GM12878 (cell line): ENCODE results near the gene ACTL10. TPM values are rescaled to one million over a fixed set of nuclear protein-coding genes. Genes with fewer than 3 reads are reported as not detected.

Source experiments
- ATAC-seq: fragments of 200-7000 bp; cut with Tn5 transposase; 3 replicates; pipeline ENCODE4 v1.9.1; 2020; ENCODE audit warnings: mild to moderate bottlenecking, moderate library complexity
- BruUV-seq: library from RNA; stranded (reverse); fragments of 400-500 nt; replicated peaks from 2 replicates; lab custom pipeline; 2021; lab: Mats Ljungman, UMichigan
- CTCF ChIA-PET: fragments of 300-600 bp; sonication (Branson Sonifier 250); formaldehyde crosslinking; extraction: SDS; loops from one replicate; lab custom pipeline; 2021; ENCODE audit warnings: inconsistent platforms; lab: Yijun Ruan, JAX
- POLR2A ChIA-PET: fragments of 350-600 bp; formaldehyde crosslinking; extraction: SDS; loops from one replicate; lab custom pipeline; 2021; ENCODE audit warnings: inconsistent platforms; lab: Charles Lee
- RAD21 ChIA-PET: fragments of 300-600 bp; sonication (Branson Sonifier 250); formaldehyde crosslinking; loops from one replicate; lab custom pipeline; 2023; ENCODE audit warnings: antibody characterized with exemption; ENCODE audit not compliant: unreplicated experiment; lab: Charles Lee
- SMC1A ChIA-PET: fragments of 300-600 bp; sonication (Branson Sonifier 250); formaldehyde crosslinking; loops from one replicate; lab custom pipeline; 2023; ENCODE audit not compliant: unreplicated experiment, uncharacterized antibody; lab: Charles Lee
- DNase-seq: peaks from one replicate; pipeline ENCODE4 v3.0.0-alpha.2; 2011; ENCODE audit warnings: low read depth, low spot score
- FAIRE-seq: peaks from 3 replicates; lab custom pipeline; 2011; peaks lifted over from hg19 to GRCh38; lab: Jason Lieb, UNC
- H2AFZ ChIP-seq: 2 replicates; pipeline ENCODE4 v1.6.0; 2011; ENCODE audit warnings: low read depth, low read length, control low read depth; ENCODE audit not compliant: control insufficient read depth
- H3K27ac ChIP-seq: 2 replicates; pipeline ENCODE4 v1.5.1; 2011; ENCODE audit warnings: control low read depth; ENCODE audit not compliant: control insufficient read depth, insufficient read depth
- H3K27me3 ChIP-seq, 2 experiments: replicated peaks in 1 of 2; 2 replicates each; pipeline versions ENCODE4 v1.6.0 to v1.6.1; 2011; ENCODE audit warnings: low read length in 1 of 2; ENCODE audit not compliant: control insufficient read depth in 2 of 2, insufficient read depth in 2 of 2
- H3K36me3 ChIP-seq, 2 experiments: 2 replicates each; pipeline ENCODE4 v1.5.1; 2011; ENCODE audit warnings: low read length in 1 of 2; ENCODE audit not compliant: control insufficient read depth in 2 of 2, insufficient read depth in 2 of 2
- H3K4me1 ChIP-seq: 2 replicates; pipeline ENCODE4 v1.6.1; 2011; ENCODE audit warnings: mild to moderate bottlenecking, low read length, moderate library complexity, mixed read lengths; ENCODE audit not compliant: control insufficient read depth, insufficient read depth
- H3K4me2 ChIP-seq: 2 replicates; pipeline ENCODE4 v1.6.0; 2011; ENCODE audit warnings: control low read depth; ENCODE audit not compliant: control insufficient read depth, insufficient read depth
- H3K4me3 ChIP-seq: fragments of 200-600 bp; sonication (generic); 2 replicates; pipeline ENCODE4 v1.5.1; 2016
- H3K79me2 ChIP-seq: 2 replicates; pipeline ENCODE4 v1.6.0; 2011; ENCODE audit warnings: low read length; ENCODE audit not compliant: control insufficient read depth, insufficient read depth
- H3K9ac ChIP-seq: 2 replicates; pipeline ENCODE4 v1.8.0; 2011; ENCODE audit warnings: low read length, control low read depth, mixed read lengths; ENCODE audit not compliant: control insufficient read depth, insufficient read depth
- H3K9me3 ChIP-seq: replicated peaks from 3 replicates; pipeline ENCODE4 v1.5.1; 2011; ENCODE audit warnings: mild to moderate bottlenecking, low read length; ENCODE audit not compliant: control insufficient read depth, insufficient read depth
- H4K20me1 ChIP-seq: 2 replicates; pipeline ENCODE4 v1.6.0; 2011; ENCODE audit not compliant: control insufficient read depth, insufficient read depth
- CHD1 ChIP-seq: IDR thresholded peaks from 2 replicates; pipeline ENCODE4 v1.6.1; 2012; ENCODE audit warnings: low read depth, low read length, improper control_type of control experiment
- GABPA ChIP-seq: IDR thresholded peaks from 2 replicates; pipeline ENCODE4 v1.6.1; 2014; ENCODE audit warnings: antibody characterized with exemption, low read depth, mild to moderate bottlenecking, inconsistent platforms
- HDAC6 ChIP-seq: fragments of 200-600 bp; sonication (generic); IDR thresholded peaks from one replicate; pipeline ENCODE4 v1.8.0; 2017; ENCODE audit warnings: antibody characterized with exemption; ENCODE audit not compliant: unreplicated experiment
- IKZF2 ChIP-seq, 2 experiments: fragments of 450-650 bp; IDR thresholded peaks; 2 replicates each; pipeline ENCODE4 v1.6.1; 2017; ENCODE audit warnings: mild to moderate bottlenecking in 2 of 2, moderate library complexity in 2 of 2
- SUZ12 ChIP-seq: fragments of 200-600 bp; sonication (generic); IDR thresholded peaks from one replicate; pipeline ENCODE4 v1.6.1; 2018; ENCODE audit warnings: antibody characterized with exemption, mild to moderate bottlenecking; ENCODE audit not compliant: unreplicated experiment
- TCF3 ChIP-seq: IDR thresholded peaks from 2 replicates; pipeline ENCODE4 v1.6.1; 2012; ENCODE audit warnings: low read depth, mild to moderate bottlenecking, low read length, borderline replicate concordance; ENCODE audit not compliant: insufficient read depth
- ZBED1 ChIP-seq: IDR thresholded peaks from 2 replicates; pipeline ENCODE4 v1.6.1; 2016; ENCODE audit warnings: borderline replicate concordance
- ZNF622 ChIP-seq: fragments of 450-650 bp; IDR thresholded peaks from 2 replicates; pipeline ENCODE4 v1.6.1; 2017; ENCODE audit warnings: mild to moderate bottlenecking, inconsistent platforms
- WGBS: methylation state at CpG from one replicate; pipeline ENCODE4 v1.1.6; 2016; ENCODE audit warnings: low lambda C conversion rate; ENCODE audit not compliant: insufficient replicate concordance, insufficient coverage; ENCODE audit errors: missing lambda C conversion rate; 5-methylcytosine and 5-hydroxymethylcytosine counted together
- in situ Hi-C: fragments of 300-500 bp; cut with MboI; formaldehyde crosslinking; loops from 9 replicates; pipeline ENCODE4 v1.14.3; 2018; ENCODE audit warnings: mixed read lengths
- intact Hi-C: fragments of 100-400 bp; cut with micrococcal nuclease; formaldehyde crosslinking; loops from one replicate; pipeline ENCODE4 v1.14.2; 2022; ENCODE audit not compliant: unreplicated experiment
- polyA plus RNA-seq, 11 experiments: library from polyadenylated mRNA; depleted of rRNA in 4 of 11; unstranded in 6 of 11; stranded (reverse) in 5 of 11; fragments of >200 nt; fragmentation: Nextera tagmentation in 4 of 11; fragmentation: Illumina TruSeq in 1 of 11; extraction: Ambion mirVana in 4 of 11; extraction: Trizol in 1 of 11; gene quantifications; 1 replicate in 1 of 11; 2 replicates in 10 of 11; pipeline versions ENCODE4 v1.2.1 to v1.2.3, GENCODE V29; 2011 to 2016; ENCODE audit warnings: inconsistent platforms in 2 of 11, missing spikeins in 2 of 11, low read depth in 1 of 11
- total RNA-seq, 4 experiments: library from RNA; depleted of rRNA in 3 of 4; stranded (reverse); fragments of >200 nt in 3 of 4; fragmentation: Illumina TruSeq in 1 of 4; extraction: Trizol in 1 of 4; gene quantifications; 2 replicates each; pipeline versions ENCODE4 v1.2.1 to v1.2.3, GENCODE V29; 2013 to 2021
- TF ChIP-seq, protein P1 (sequence below): fragments of 450-650 bp; IDR thresholded peaks from 2 replicates; pipeline ENCODE4 v1.6.1; 2014; ENCODE audit warnings: mild to moderate bottlenecking
- TF ChIP-seq, protein P2 (sequence below): fragments of 450-650 bp; IDR thresholded peaks from 2 replicates; pipeline ENCODE4 v1.6.1; 2016; ENCODE audit warnings: mild to moderate bottlenecking

Gene ACTL10
- total and polyA plus RNA-seq, 10 of the 15 experiments (the other 5 are each of a cell fraction or from before 2014, with no cell fraction given), result 0.12 to 5.0 (median 0.89) TPM

DNA sequence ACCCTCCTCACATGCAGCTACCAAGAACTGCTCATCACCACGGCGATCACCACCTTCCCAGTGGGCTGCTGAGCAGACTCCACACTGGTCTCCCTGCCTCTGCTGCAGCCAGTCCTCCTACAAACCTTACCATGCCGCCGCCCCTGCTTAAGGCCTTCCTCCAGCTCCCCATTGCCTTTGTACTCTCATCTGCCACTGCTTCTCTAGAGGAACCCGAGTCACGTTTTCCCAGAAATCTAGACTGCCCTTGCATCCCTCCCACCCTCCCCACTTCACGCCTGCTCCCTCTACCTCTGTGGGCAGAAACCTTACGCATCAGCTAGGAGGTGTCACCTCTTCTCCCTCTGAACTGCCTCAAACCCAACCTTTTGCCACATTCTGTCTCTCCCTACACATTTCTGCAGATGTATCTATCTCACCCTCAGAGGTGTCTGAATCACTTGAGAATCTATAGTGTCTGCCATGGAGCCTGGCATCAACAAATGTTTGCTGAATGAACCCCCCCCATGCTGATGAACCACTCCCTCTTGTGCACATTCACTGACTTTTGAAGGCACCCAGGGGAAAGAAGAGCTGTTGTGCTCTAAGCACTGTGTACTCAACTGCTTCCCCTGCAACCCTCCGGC lies 15.1 kb downstream of the ACTL10 start (continued):
- TF ChIP-seq GABPA, result no peak
- no peak for TF ChIP-seq TCF3
- no peak for TF ChIP-seq HDAC6
- no peak for TF ChIP-seq ZBED1
- no peak for TF ChIP-seq ZNF622
- TF ChIP-seq, protein P1, sequence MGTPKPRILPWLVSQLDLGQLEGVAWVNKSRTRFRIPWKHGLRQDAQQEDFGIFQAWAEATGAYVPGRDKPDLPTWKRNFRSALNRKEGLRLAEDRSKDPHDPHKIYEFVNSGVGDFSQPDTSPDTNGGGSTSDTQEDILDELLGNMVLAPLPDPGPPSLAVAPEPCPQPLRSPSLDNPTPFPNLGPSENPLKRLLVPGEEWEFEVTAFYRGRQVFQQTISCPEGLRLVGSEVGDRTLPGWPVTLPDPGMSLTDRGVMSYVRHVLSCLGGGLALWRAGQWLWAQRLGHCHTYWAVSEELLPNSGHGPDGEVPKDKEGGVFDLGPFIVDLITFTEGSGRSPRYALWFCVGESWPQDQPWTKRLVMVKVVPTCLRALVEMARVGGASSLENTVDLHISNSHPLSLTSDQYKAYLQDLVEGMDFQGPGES, result no peak
- TF ChIP-seq SUZ12, result no peak
- no peak for TF ChIP-seq CHD1

- Histone ChIP-seq H2AFZ (peak overlapping the region; percentile 61), H3K4me1 (peaks cover 44% of the 10 kb centered on the region), H3K4me2 (peak overlapping the region; percentile 90), H3K27me3 (no peaks in the 10 kb centered on the region), H3K9ac (peak overlapping the region; percentile 88), H3K27ac (peak overlapping the region; percentile 88), H4K20me1 (no peaks in the 10 kb centered on the region), H3K9me3 (no peaks in the 10 kb centered on the region), H3K79me2 (peaks cover 48% of the 10 kb centered on the region), H3K4me3 (peak overlapping the region; percentile 79), H3K36me3 (peaks cover 0 to 3% of the 10 kb centered on the region in 2 experiments; a peak in 1 of 4 replicates)
- ATAC-seq (no peak), FAIRE-seq (no peak), DNase-seq (no peak)
- ChIA-PET RAD21 (interaction anchor here (0.6 to 1.4 kb wide), 4 partner anchors 16 to 98 kb away, joined by 3 to 7 read pairs (median 3); partner anchors contain the start of gene ACTL10), SMC1A (interaction anchor here (0.5 to 1.2 kb wide), 4 partner anchors 18 to 91 kb away, joined by 3 to 5 read pairs (median 3); partner anchors contain the start of genes ACTL10 and PXMP4), POLR2A (interaction anchor here (0.9 to 1.7 kb wide), 8 partner anchors 12 to 195 kb away, joined by 3 to 7 read pairs (median 4); partner anchors contain the start of genes ACTL10, CBFA2T2 and ZNF341), CTCF (interaction anchor here (0.7 to 5.6 kb wide), 4 partner anchors 18 to 240 kb away, joined by 3 to 38 read pairs (median 4); partner anchors contain the start of gene ACTL10)
- BruUV-seq, result TSS peak; percentile 71
- in situ Hi-C loops, result no loop called here
- 17% methylated on average over 10 of the region's 10 CpGs for WGBS
- intact Hi-C loops, result loop anchor here (5.0 to 10.0 kb wide), 2 partner anchors 93 to 310 kb away; partner anchors contain the start of gene RALY
- no peak for TF ChIP-seq HDAC6
- TF ChIP-seq, protein P2, sequence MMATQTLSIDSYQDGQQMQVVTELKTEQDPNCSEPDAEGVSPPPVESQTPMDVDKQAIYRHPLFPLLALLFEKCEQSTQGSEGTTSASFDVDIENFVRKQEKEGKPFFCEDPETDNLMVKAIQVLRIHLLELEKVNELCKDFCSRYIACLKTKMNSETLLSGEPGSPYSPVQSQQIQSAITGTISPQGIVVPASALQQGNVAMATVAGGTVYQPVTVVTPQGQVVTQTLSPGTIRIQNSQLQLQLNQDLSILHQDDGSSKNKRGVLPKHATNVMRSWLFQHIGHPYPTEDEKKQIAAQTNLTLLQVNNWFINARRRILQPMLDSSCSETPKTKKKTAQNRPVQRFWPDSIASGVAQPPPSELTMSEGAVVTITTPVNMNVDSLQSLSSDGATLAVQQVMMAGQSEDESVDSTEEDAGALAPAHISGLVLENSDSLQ, result 0 out of 2 replicates have a peak, but pooled peaks have one; percentile 21
- 0 out of 4 replicates have a peak, but pooled peaks of 1 of the 2 experiments have one; percentile 12 for TF ChIP-seq IKZF2 (IDR thresholded peaks at IDR 0.05)
Observed at GRCh38 chr20:33684533-33685327, 18.0 kb downstream of the ACTL10 start.
